WTC11 (cell line): ENCODE measurements around the gene LRRC4. TPM values are rescaled to one million over a fixed set of nuclear protein-coding genes. Genes with fewer than 3 reads are reported as not detected.

Experiments used
- ATAC-seq: fragments of 200-7000 bp; cut with Tn5 transposase; 2 replicates; pipeline ENCODE4 v1.10.0; 2021; ENCODE audit warnings: mild to moderate bottlenecking, moderate library complexity
- CTCF ChIA-PET: fragments of 300-600 bp; sonication (Branson Sonifier 250); formaldehyde crosslinking; loops from one replicate; lab custom pipeline; 2021; ENCODE audit warnings: antibody characterized with exemption; lab: Charles Lee
- POLR2A ChIA-PET: fragments of 350-600 bp; sonication (Branson Sonifier 250); formaldehyde crosslinking; loops from one replicate; lab custom pipeline; 2021; ENCODE audit warnings: antibody characterized with exemption; lab: Charles Lee
- DNase-seq: peaks from one replicate; pipeline ENCODE4 v3.0.0; 2021; ENCODE audit warnings: low spot score
- H3K27ac Mint-ChIP-seq: 2 replicates; pipeline ENCODE4 v1.8.0; 2021; ENCODE audit warnings: mixed read lengths
- H3K27me3 Mint-ChIP-seq: 2 replicates; pipeline ENCODE4 v1.8.0; 2021; ENCODE audit warnings: low read depth, mild to moderate bottlenecking, moderate library complexity, mixed read lengths
- H3K36me3 Mint-ChIP-seq: 2 replicates; pipeline ENCODE4 v1.8.0; 2021; ENCODE audit warnings: mixed read lengths
- H3K4me1 Mint-ChIP-seq: 2 replicates; pipeline ENCODE4 v1.8.0; 2022; ENCODE audit warnings: mixed read lengths
- H3K4me3 Mint-ChIP-seq: 2 replicates; pipeline ENCODE4 v1.8.0; 2021; ENCODE audit warnings: mild to moderate bottlenecking, moderate library complexity, mixed read lengths
- H3K9me3 Mint-ChIP-seq: 2 replicates; pipeline ENCODE4 v1.8.0; 2021; ENCODE audit warnings: mixed read lengths
- ATF1 ChIP-seq: sonication (generic); formaldehyde crosslinking; IDR thresholded peaks from 2 replicates; pipeline ENCODE4 v1.8.1; 2023; ENCODE audit warnings: mild to moderate bottlenecking, moderate library complexity, missing genetic modification reagents
- EMX1 ChIP-seq: fragments of 250-450 bp; sonication (Bioruptor Pico); IDR thresholded peaks from 2 replicates; pipeline ENCODE4 v1.8.0; 2021; ENCODE audit warnings: mild to moderate bottlenecking
- ETV6 ChIP-seq: sonication (generic); formaldehyde crosslinking; IDR thresholded peaks from 2 replicates; pipeline ENCODE4 v1.8.1; 2022; ENCODE audit warnings: mild to moderate bottlenecking, missing genetic modification reagents
- FOXJ3 ChIP-seq: sonication (generic); formaldehyde crosslinking; IDR thresholded peaks from 2 replicates; pipeline ENCODE4 v1.9.0; 2021; ENCODE audit warnings: missing genetic modification reagents, mild to moderate bottlenecking, borderline replicate concordance
- JAZF1 ChIP-seq: fragments of 250-450 bp; sonication (Bioruptor Pico); IDR thresholded peaks from 2 replicates; pipeline ENCODE4 v1.9.0; 2021; ENCODE audit warnings: moderate library complexity, mild to moderate bottlenecking, inconsistent platforms
- KAT7 ChIP-seq: sonication (generic); formaldehyde crosslinking; IDR thresholded peaks from 2 replicates; pipeline ENCODE4 v1.8.1; 2023; ENCODE audit warnings: missing genetic modification reagents, mild to moderate bottlenecking, borderline replicate concordance
- NR2C2 ChIP-seq: sonication (generic); formaldehyde crosslinking; IDR thresholded peaks from 2 replicates; pipeline ENCODE4 v1.8.0; 2022; ENCODE audit warnings: mild to moderate bottlenecking, missing genetic modification reagents
- OVOL2 ChIP-seq: fragments of 250-450 bp; sonication (Bioruptor Pico); IDR thresholded peaks from 2 replicates; pipeline ENCODE4 v1.9.0; 2021; ENCODE audit warnings: mild to moderate bottlenecking, borderline replicate concordance
- RELA ChIP-seq: sonication (generic); formaldehyde crosslinking; IDR thresholded peaks from 2 replicates; pipeline ENCODE4 v1.8.1; 2022; ENCODE audit warnings: missing genetic modification reagents, mild to moderate bottlenecking, borderline replicate concordance
- SMAD3 ChIP-seq: sonication (generic); formaldehyde crosslinking; IDR thresholded peaks from 2 replicates; pipeline ENCODE4 v1.8.0; 2022; ENCODE audit warnings: missing genetic modification reagents, mild to moderate bottlenecking, borderline replicate concordance
- SMAD4 ChIP-seq: sonication (generic); formaldehyde crosslinking; IDR thresholded peaks from 2 replicates; pipeline ENCODE4 v1.8.0; 2022; ENCODE audit warnings: mild to moderate bottlenecking, missing genetic modification reagents
- TEAD1 ChIP-seq: sonication (generic); formaldehyde crosslinking; IDR thresholded peaks from 2 replicates; pipeline ENCODE4 v1.8.0; 2022; ENCODE audit warnings: mild to moderate bottlenecking, missing genetic modification reagents
- ZNF232 ChIP-seq: sonication (generic); formaldehyde crosslinking; IDR thresholded peaks from 2 replicates; pipeline ENCODE4 v1.8.0; 2022; ENCODE audit warnings: mild to moderate bottlenecking, missing genetic modification reagents
- ZNF416 ChIP-seq: fragments of 250-450 bp; sonication (Bioruptor Pico); IDR thresholded peaks from 2 replicates; pipeline ENCODE4 v1.9.0; 2021; ENCODE audit warnings: mild to moderate bottlenecking, inconsistent platforms
- total RNA-seq: library from RNA; stranded (reverse); gene quantifications from 3 replicates; pipeline ENCODE4 v1.2.3, GENCODE V29; 2021
- TF ChIP-seq, protein P1 (sequence below): fragments of 250-450 bp; sonication (Bioruptor Pico); IDR thresholded peaks from 2 replicates; pipeline ENCODE4 v2.1.2; 2022; ENCODE audit warnings: mild to moderate bottlenecking, moderate library complexity
- TF ChIP-seq, protein P2 (sequence below): fragments of 250-450 bp; sonication (Bioruptor Pico); conservative IDR thresholded peaks from 2 replicates; pipeline ENCODE4 v1.9.0; 2021; ENCODE audit warnings: mild to moderate bottlenecking
- TF ChIP-seq, protein P3 (sequence below): fragments of 250-450 bp; sonication (Bioruptor Pico); IDR thresholded peaks from 2 replicates; pipeline ENCODE4 v1.9.0; 2021; ENCODE audit warnings: moderate library complexity, mild to moderate bottlenecking, inconsistent platforms, borderline replicate concordance
- TF ChIP-seq, protein P4 (sequence below): sonication (generic); formaldehyde crosslinking; IDR thresholded peaks from 2 replicates; pipeline ENCODE4 v1.8.0; 2023; ENCODE audit warnings: mild to moderate bottlenecking, missing genetic modification reagents
- TF ChIP-seq, protein P5 (sequence below): sonication (generic); formaldehyde crosslinking; IDR thresholded peaks from 2 replicates; pipeline ENCODE4 v1.8.1; 2022; ENCODE audit warnings: low read depth, missing genetic modification reagents, borderline replicate concordance
- TF ChIP-seq, protein P6 (sequence below): sonication (generic); formaldehyde crosslinking; IDR thresholded peaks from 2 replicates; pipeline ENCODE4 v1.8.1; 2022; ENCODE audit warnings: mild to moderate bottlenecking, missing genetic modification reagents, moderate library complexity, borderline replicate concordance

Gene LRRC4
- total RNA-seq, 1 experiment from 2014 or later: 14.9 TPM

DNA sequence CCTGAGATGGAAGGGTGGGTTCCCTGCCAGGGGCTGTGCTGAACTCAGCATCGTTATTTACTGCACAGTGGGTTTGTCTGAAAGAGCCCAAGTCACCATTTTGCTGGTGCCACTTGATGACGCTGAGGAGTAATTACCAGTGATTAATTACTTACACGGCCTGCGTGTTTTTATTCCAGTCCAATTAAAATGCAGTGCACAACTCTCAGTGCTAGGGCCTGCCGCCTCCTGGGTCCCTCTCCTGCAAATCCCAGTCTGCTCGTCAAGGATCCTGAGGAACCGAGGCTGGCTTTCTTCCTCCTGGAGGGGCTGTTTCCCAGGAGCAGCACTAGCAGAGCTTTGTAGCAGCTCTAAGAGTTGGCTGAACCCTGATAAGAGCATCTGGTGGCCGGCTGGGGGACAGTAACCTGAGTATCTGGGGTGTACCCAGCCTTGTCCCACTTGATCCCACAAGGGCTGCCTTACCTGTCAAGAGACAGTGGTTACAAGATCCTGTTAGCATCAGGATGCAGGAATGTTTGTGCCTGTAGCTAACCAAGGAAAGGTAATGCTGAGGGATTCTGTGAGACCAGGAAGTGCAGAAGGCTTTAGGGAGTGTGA lies 45.1 kb upstream of the LRRC4 start:
- ChIA-PET CTCF (interaction anchor here (0.7 to 2.6 kb wide), 2 partner anchors 79 to 133 kb away, joined by 3 to 19 read pairs; no protein-coding TSS in a partner anchor), POLR2A (interaction anchor here (0.5 kb wide), 1 partner anchor 1861 kb away, joined by 3 read pairs; no protein-coding TSS in a partner anchor)
- ATAC-seq (no peak), DNase-seq (no peak)
- Mint-ChIP-seq H3K9me3 (no peaks in the 10 kb centered on the region), H3K36me3 (peaks cover 5% of the 10 kb centered on the region), H3K4me1 (peaks cover 10% of the 10 kb centered on the region; the same call in 1 of the 2 replicates), H3K27ac (no peak overlapping the region), H3K4me3 (no peak overlapping the region)
- TF ChIP-seq, protein P1, sequence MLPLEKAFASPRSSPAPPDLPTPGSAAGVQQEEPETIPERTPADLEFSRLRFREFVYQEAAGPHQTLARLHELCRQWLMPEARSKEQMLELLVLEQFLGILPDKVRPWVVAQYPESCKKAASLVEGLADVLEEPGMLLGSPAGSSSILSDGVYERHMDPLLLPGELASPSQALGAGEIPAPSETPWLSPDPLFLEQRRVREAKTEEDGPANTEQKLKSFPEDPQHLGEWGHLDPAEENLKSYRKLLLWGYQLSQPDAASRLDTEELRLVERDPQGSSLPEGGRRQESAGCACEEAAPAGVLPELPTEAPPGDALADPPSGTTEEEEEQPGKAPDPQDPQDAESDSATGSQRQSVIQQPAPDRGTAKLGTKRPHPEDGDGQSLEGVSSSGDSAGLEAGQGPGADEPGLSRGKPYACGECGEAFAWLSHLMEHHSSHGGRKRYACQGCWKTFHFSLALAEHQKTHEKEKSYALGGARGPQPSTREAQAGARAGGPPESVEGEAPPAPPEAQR (CRISPR knock-in tag): no peak
- TF ChIP-seq, protein P2, sequence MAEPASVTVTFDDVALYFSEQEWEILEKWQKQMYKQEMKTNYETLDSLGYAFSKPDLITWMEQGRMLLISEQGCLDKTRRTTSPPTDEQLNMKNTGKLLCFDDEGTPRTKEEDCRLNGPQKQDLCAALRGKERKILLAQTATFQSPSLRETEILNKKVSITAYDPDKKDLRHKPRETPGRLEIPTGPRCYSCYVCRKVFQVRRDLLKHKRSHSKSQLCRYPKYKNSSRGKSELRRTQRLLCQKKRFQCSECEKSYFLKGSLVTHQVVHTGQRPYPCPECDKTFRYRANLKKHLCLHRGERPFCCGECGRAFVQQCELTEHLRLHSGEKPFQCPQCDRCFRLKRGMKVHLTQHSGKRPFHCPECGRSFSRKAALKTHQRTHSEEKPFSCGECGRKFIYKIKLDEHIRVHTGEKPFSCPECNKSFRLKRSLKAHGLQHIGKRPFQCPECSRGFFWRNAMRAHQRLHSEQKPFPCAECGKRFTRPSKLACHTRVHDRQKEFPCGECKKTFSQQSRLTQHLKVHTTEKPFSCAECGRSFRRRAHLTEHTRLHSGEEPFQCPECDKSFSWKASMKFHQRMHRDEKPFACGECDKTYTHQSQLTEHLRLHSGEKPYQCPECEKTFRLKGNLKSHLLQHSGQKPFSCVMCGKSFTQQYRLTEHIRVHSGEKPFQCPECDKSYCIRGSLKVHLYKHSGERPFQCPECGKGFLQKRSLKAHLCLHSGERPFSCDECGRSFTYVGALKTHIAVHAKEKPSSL (CRISPR knock-in tag): no peak
- TF ChIP-seq ATF1 (CRISPR knock-in tag): no peak
- TF ChIP-seq, protein P3, sequence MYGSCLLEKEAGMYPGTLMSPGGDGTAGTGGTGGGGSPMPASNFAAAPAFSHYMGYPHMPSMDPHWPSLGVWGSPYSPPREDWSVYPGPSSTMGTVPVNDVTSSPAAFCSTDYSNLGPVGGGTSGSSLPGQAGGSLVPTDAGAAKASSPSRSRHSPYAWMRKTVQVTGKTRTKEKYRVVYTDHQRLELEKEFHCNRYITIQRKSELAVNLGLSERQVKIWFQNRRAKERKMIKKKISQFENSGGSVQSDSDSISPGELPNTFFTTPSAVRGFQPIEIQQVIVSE (CRISPR knock-in tag): no peak
- TF ChIP-seq OVOL2 (CRISPR knock-in tag): no peak
- no peak for TF ChIP-seq JAZF1 (CRISPR knock-in tag)
- TF ChIP-seq SMAD4 (CRISPR knock-in tag): no peak
- TF ChIP-seq TEAD1 (CRISPR knock-in tag): no peak
- TF ChIP-seq, all 79 proteins: peak for 0
- no peaks in the 10 kb centered on the region for H3K27me3 Mint-ChIP-seq

GRCh38 chr7:128075242-128076095 lies 44.2 kb upstream of the LRRC4 start:
- CTCF ChIA-PET: interaction anchor here (0.7 to 2.6 kb wide), 2 partner anchors 79 to 134 kb away, joined by 3 to 19 read pairs; no protein-coding TSS in a partner anchor
- Mint-ChIP-seq H3K4me1 (peaks cover 10% of the 10 kb centered on the region; the same call in 1 of the 2 replicates), H3K27ac (no peak overlapping the region)

More at GRCh38 chr7:128075242-128076095, 44.2 kb upstream of the LRRC4 start:
- ATAC-seq: no peak
- no peak overlapping the region for H3K4me3 Mint-ChIP-seq
- TF ChIP-seq RELA (CRISPR knock-in tag) (no peak), FOXJ3 (CRISPR knock-in tag) (no peak), NR2C2 (CRISPR knock-in tag) (no peak), KAT7 (CRISPR knock-in tag) (no peak), ZNF416 (CRISPR knock-in tag) (no peak), SMAD3 (CRISPR knock-in tag) (no peak), ETV6 (CRISPR knock-in tag) (no peak), EMX1 (CRISPR knock-in tag) (no peak), ZNF232 (CRISPR knock-in tag) (no peak)
- TF ChIP-seq, protein P4, sequence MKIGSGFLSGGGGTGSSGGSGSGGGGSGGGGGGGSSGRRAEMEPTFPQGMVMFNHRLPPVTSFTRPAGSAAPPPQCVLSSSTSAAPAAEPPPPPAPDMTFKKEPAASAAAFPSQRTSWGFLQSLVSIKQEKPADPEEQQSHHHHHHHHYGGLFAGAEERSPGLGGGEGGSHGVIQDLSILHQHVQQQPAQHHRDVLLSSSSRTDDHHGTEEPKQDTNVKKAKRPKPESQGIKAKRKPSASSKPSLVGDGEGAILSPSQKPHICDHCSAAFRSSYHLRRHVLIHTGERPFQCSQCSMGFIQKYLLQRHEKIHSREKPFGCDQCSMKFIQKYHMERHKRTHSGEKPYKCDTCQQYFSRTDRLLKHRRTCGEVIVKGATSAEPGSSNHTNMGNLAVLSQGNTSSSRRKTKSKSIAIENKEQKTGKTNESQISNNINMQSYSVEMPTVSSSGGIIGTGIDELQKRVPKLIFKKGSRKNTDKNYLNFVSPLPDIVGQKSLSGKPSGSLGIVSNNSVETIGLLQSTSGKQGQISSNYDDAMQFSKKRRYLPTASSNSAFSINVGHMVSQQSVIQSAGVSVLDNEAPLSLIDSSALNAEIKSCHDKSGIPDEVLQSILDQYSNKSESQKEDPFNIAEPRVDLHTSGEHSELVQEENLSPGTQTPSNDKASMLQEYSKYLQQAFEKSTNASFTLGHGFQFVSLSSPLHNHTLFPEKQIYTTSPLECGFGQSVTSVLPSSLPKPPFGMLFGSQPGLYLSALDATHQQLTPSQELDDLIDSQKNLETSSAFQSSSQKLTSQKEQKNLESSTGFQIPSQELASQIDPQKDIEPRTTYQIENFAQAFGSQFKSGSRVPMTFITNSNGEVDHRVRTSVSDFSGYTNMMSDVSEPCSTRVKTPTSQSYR (CRISPR knock-in tag): no peak
- TF ChIP-seq, protein P5, sequence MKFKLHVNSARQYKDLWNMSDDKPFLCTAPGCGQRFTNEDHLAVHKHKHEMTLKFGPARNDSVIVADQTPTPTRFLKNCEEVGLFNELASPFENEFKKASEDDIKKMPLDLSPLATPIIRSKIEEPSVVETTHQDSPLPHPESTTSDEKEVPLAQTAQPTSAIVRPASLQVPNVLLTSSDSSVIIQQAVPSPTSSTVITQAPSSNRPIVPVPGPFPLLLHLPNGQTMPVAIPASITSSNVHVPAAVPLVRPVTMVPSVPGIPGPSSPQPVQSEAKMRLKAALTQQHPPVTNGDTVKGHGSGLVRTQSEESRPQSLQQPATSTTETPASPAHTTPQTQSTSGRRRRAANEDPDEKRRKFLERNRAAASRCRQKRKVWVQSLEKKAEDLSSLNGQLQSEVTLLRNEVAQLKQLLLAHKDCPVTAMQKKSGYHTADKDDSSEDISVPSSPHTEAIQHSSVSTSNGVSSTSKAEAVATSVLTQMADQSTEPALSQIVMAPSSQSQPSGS (CRISPR knock-in tag): no peak
- TF ChIP-seq, protein P6, sequence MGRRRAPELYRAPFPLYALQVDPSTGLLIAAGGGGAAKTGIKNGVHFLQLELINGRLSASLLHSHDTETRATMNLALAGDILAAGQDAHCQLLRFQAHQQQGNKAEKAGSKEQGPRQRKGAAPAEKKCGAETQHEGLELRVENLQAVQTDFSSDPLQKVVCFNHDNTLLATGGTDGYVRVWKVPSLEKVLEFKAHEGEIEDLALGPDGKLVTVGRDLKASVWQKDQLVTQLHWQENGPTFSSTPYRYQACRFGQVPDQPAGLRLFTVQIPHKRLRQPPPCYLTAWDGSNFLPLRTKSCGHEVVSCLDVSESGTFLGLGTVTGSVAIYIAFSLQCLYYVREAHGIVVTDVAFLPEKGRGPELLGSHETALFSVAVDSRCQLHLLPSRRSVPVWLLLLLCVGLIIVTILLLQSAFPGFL (CRISPR knock-in tag): no peak
- peaks cover 5% of the 10 kb centered on the region for H3K36me3 Mint-ChIP-seq
- POLR2A ChIA-PET: no interaction called here
- no peak for DNase-seq
- no peaks in the 10 kb centered on the region for H3K27me3 Mint-ChIP-seq
- no peaks in the 10 kb centered on the region for H3K9me3 Mint-ChIP-seq
